Posterior cingulate gyrus (tissue), 11 donors: ENCODE data around the gene E2F8.

Source experiments
- DNase-seq, 10 donors: peaks; one replicate each; pipeline versions ENCODE4 v3.0.0 to v3.0.0-alpha.2; 2020 to 2021; ENCODE audit warnings: mixed read lengths in 3 of 10
- intact Hi-C: fragments of 100-400 bp; cut with DNase I; formaldehyde crosslinking; loops from one replicate; pipeline ENCODE4 v1.15.1; 2023

E2F8 gene

GRCh38 chr11:19194620-19195308 is 46.0 kb downstream of the E2F8 start:
- no peak for DNase-seq
- intact Hi-C loops = no loop called here

GRCh38 chr11:19193916-19194315 is 46.8 kb downstream of the E2F8 start:
- intact Hi-C loops = no loop called here
- no peak for DNase-seq

DNA sequence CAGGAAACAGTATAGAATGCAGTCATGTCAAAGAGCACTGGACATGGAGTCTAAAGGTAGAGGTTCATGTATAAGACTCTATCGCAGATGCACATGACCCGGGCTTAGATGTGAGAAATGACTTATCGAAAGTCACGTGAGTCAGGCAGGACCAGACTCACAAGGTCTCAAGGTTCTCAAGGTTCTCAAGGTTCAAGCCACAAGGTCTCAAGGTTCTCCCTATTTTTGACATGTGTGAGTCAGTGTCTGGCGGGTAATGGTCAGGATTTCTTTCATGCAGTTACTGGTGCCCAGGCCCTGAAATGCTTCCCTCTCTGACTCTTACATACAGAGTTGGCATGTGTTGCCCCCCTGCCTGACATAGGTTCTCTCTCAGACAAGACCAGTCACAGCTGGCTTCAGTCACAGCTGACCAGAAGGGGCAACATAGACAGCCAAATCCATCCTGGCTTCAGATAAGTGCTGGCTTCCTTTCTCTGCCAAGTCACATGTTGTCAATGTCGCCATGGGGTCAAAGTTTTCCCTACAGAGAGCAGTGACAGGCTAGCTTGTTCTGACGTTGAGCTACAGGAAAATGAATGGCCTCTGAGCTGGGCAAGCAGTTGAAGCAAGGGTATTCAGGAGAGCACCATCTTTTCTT is 49.1 kb downstream of the E2F8 start:
- intact Hi-C loops = no loop called here
- no peak for DNase-seq

- DNase-seq = peak in 6 of 10 donors; percentile 8 to 84 (median 45)
- intact Hi-C loops = no loop called here
These were observed 52.9 kb downstream of the E2F8 start for GRCh38 chr11:19187833-19188258.

DNA sequence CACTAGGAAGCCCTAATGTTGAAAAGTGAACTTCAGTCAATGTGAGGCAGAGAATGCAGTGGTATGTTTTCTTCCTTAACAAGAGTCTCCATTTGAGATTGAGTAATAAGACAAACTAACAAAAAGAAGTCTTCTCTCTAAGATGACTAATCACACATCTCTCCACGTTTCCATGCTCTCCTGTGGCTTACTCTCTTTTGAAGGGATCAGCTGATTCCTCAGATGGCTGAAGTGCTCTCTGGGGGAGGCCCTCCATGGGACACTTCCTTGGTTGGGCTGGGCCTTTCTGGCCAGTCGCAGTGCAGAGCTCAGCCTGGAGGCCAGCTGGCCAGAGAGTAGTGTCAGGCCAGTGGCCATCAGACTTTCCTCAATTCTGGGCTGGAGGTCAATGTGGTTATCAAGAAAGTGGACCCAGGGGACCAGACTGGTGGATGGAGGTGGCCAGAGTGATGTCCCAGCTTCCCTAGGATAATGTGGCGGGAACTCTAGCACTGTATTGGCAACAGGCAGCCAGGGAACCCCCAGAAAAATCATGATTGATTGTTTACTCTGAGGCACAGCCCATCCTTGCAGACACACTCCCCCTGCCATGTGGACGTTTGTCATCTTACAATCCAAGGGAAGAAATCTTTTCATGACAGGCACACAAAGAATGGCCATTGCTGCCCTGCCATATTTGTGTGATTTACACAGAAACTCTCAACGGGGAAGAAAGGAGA is 53.5 kb downstream of the E2F8 start:
- no peak for DNase-seq
- intact Hi-C loops = no loop called here

GRCh38 chr11:19185516-19186052 is 55.2 kb downstream of the E2F8 start:
- intact Hi-C loops = no loop called here
- DNase-seq = no peak

GRCh38 chr11:19185036-19185435 is 55.7 kb downstream of the E2F8 start:
- no peak for DNase-seq
- intact Hi-C loops = no loop called here

GRCh38 chr11:19183646-19184045 is 57.1 kb downstream of the E2F8 start:
- intact Hi-C loops = no loop called here
- DNase-seq = no peak

GRCh38 chr11:19181531-19182261 is 59.0 kb downstream of the E2F8 start:
- intact Hi-C loops = no loop called here
- no peak for DNase-seq

- intact Hi-C loops = no loop called here
- no peak for DNase-seq
These were observed 64.0 kb downstream of the E2F8 start for GRCh38 chr11:19176629-19177186.
